ENCODE measurements around the gene PRKCI.

The PRKCI gene

GRCh38 chr3:170346481-170347392 is 124.5 kb downstream of the PRKCI start:
- DNase-seq (ENCODE audit: low read depth) = no peak

GRCh38 chr3:170350515-170351413 is 128.5 kb downstream of the PRKCI start:
- DNase-seq (ENCODE audit: low read depth) = no peak

DNA sequence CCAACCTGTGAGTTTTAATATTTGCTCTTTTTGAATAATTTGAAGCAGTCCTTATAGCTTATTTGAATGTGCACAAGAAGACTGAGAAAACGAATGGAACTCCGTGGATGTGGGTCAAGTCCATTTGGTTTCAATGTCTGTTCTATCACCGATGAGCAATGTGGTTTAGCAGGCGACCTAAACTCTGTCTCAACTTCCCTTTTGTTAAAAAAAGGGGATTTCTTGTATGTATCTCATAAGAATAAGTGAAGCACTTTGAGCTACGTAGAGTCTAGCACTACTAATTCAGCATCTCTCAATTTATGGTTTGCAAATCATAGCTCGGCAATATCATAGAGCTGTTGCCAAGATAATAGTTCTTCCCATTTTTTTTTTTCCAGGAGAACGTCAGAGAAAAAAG is 130.7 kb downstream of the PRKCI start:
- DNase-seq (ENCODE audit: low read depth) = no peak

- DNase-seq (ENCODE audit: low read depth) = no peak
Measured at GRCh38 chr3:170353485-170353884, 131.3 kb downstream of the PRKCI start.

- DNase-seq (ENCODE audit: low read depth) = no peak
Measured at GRCh38 chr3:170354760-170355159, 132.5 kb downstream of the PRKCI start.
